Stimulated activated CD8-positive, alpha-beta memory T cell treated with anti-CD3 and anti-CD28 coated beads, Interleukin-7, amount 100 ng/mL, for 1 hour (primary cell): ENCODE results near the gene CNOT11.
"Not testable (repeated sequence)": the region's sequence is repeated elsewhere in the genome, so short reads cannot be mapped to it uniquely, and the experiment has no call there.

Experiments used
- DNase-seq, 2 donors: peaks; one replicate each; pipeline ENCODE4 v3.0.0-alpha.2; 2020; ENCODE audit warnings: low read depth in 2 of 2

Gene CNOT11

DNA sequence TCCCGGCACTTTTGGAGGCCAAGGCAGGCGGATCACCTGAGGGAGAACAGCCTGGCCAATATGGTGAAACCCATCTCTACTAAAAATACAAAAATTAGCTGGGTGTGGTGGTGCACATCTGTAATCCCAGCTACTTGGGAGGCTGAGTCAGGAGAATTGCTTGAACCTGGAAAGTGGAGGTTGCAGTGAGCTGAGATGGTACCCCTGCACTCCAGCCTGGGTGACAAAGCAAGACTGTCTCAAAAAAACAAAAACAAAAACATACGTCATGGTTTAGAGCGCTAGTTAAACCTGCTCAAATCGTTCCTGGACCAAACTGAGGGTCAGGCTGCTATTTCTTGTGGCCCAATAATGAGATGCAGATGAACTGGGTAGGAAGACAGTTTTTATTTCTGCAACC is 7.2 kb upstream of the CNOT11 start:
- DNase-seq, result not testable (repeated sequence)

DNA sequence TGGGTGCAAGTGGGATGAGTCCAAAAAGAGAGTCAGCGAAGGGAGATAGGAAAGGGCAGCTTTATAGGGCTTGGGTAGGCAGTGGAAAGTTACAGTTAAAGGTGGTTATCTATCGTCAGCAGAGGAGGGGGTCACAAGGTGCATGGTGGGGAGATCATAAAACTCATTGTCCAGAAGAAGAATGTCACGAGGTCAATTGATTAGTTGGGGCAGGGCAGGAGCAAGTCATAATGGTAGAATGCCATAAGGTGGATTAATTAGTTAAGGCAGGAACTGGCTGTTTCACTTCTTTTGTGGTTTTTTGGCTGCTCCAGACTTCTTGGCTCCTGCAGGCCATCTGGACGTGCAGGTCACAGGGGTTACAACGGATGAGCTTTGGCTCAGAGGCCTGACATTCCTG is 3.9 kb upstream of the CNOT11 start:
- not testable (repeated sequence) for DNase-seq

DNA sequence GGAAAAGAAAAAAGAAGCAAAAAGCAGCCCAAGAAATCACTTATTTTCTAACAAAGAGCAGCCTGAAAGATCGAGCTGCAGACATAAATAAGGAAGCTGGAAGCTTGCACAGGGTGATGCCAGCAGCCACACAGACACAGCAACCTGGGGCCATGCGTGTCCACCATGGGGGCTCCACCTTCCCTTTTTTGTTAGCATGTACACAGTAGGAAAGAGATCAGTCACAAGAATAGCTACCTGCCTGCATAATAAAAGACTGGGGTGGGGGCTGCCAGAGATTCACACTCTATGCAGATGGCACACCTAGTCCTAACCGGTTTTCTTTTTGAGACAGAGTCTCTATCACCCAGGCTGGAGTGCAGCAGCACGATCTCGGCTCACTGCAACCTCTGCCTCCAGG is 2.9 kb upstream of the CNOT11 start:
- DNase-seq, result no peak

DNA sequence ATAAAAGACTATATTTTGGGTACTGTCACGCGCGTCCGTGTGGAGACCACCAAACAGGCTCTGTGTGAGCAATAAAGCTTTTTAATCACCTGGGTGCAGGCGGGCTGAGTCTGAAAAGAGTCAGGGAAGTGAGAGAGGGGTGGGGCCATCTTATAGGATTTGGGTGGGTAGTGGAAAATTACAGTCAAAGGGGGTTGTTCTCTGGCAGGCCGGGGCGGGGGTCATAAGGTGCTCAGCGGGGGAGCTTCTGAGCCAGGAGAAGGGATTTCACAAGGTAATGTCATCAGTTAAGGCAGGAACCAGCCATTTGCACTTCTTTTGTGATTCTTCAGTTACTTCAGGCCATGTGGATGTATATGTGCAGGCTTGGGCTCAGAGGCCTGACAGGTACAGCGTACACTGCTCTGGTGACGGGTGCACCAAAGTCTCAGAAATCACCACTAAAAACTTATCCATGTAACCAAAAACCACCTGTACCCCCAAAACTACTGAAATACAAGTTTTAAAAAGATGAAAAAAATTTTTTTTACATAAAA is 1.4 kb upstream of the CNOT11 start:
- not testable (repeated sequence) for DNase-seq

DNA sequence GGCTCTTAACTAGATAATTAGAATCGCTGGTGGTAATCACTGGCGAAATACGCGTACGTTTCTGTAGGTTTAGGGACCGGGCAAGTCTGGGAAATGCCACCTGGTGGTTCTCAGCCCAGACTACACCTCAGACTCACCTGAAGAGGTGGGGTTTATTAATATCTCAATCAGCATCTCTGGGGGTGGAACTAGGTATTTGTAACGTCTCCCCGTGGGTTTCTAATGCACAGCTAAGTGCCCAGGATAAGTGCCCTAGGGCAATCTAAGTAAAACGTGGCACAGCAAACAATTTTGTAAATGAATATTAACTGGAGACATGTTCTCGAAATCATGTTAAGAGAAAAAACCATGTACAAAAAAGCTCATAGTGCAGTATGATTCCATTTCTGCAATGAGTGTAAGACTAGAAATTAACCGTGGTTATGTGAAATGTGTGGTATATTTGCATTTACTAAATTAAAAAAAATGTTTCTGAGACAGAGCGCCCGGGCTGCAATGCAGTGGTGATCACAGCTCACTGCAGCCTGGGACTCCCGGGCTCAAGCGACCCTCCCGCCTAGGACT is 760 bp upstream of the CNOT11 start:
- DNase-seq, result no peak

DNA sequence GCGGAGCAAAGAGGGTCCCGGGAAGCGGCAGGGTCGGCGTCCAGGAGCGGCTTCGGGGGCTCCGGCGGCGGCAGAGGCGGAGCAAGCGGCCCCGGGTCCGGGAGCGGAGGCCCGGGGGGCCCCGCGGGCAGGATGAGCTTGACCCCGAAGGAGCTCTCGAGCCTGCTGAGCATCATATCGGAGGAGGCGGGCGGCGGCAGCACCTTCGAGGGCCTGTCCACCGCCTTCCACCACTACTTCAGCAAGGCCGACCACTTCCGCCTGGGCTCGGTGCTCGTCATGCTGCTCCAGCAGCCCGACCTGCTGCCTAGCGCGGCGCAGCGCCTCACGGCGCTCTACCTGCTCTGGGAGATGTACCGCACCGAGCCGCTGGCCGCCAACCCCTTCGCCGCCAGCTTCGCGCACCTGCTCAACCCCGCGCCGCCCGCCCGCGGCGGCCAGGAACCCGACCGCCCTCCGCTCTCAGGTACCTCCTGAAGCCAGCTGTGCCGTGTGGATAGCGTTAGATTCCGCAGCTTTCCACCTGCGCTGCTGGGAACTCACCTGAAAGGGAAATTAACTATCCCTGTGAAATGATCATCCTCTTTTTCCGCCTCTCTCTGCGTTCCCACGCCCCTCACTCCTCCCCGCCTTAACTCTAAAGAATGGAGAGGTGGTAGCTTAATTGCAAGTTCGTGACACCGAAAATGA is 472 bp downstream of the CNOT11 start:
- DNase-seq, result peak; percentile 45 to 51

DNA sequence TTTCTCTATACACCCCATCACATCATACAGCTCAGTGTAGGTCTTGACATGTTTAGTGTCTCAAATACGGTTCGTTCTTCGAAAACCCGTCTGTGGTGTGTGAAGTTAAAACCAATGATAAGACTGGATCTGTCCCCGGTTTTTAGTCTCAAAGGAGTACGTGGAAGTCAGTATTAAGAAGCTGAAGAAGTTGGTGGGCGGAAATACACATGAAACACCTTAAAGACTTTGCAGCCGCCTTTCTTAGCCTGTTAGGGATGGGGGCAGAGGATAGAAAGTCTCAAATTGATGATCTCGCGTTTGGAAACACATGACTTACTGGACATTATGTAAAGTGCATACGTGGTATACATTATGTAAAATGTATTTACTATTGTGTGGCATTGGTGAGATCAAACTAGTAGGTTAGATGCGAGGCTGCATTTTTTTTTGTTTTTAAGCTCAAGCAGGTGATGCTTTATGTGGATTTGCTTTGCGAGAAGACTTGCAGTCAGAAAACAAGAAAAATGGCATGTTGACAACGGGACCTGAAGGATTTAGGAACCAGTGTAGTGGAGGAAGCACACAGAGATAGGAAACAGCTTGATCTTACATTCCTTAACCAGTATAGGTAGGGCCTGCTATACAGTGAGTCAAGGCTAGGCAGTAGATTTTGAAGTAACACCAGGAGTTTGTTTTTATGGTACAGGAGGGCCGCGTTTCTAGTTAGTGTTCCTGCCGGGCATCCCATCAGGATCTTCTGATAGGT is 1.2 kb downstream of the CNOT11 start:
- DNase-seq, result no peak

DNA sequence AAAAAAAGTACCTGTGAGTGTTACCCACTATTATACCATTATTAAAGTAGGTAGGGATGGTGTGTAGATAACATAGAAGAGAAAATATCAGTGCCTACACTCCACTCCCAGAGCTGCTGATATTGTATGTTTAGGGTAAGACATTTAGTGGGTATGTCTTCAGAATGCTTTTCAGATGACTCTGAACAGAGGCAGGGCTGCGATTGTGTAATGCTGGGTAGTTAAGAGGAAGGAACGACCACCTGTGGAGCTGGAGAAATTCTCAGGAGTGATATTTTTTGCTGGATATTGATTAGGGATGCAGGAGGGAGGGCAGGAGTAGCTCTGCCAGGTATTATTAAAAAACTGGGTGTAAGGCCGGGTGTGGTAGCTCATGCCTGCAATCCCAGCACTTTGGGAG is 2.8 kb downstream of the CNOT11 start:
- no peak for DNase-seq

DNA sequence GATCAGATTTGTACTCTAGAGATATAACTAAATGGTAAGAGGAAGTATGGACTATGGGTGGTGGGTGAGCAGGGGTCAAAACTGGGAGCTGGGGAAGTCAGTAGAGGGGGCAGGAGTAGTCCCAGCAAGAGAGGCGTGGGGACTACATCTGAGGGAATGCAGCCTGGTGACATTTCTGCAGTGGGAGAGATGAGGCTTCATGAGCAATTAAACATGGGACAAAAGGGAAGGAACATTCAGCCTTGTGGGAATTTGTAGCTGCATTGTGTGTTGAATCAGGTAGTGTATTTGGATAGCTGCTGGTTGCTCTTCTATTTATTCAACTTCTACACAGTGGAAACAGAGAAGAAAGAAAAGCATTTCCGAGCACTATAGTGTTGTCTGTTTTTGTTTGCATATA is 3.6 kb downstream of the CNOT11 start:
- no peak for DNase-seq

DNA sequence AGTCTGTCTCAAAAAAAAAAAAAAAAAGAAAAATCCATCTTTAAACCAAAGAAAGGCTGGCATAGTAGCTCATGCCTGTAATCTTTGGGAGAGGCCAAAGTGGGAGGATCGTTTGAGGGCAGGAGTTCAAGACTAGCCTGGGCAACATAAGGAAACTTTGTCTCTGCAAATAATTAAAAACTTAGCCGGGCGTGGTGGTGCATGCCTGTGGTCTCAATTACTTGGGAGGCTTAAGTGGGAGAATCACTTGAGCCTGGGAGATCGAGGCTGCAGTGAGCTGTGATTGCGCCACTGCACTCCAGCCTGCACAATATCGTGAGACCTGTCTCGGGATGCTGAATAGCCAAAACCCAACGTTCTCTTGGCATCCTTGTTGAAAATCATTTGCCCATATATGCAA is 6.1 kb downstream of the CNOT11 start:
- no peak for DNase-seq

DNA sequence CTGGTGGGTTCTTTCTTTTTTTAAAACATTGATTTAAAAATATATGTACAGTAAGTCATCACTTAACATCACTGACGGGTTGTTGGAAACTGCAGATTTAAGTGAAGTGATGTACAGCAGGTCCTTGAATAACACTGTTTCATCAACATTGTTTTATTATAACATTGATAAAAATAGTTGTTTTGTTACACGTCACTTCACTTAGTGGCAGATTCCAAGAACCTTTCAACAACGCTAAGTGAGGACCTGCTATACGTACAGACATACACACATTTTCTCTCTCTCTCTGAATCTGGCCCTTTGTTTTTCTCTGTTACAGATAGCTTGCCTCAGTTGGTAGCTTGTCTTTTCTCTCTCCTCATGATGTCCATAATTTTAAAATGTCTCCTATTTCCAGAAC is 9.5 kb downstream of the CNOT11 start:
- DNase-seq, result no peak

DNA sequence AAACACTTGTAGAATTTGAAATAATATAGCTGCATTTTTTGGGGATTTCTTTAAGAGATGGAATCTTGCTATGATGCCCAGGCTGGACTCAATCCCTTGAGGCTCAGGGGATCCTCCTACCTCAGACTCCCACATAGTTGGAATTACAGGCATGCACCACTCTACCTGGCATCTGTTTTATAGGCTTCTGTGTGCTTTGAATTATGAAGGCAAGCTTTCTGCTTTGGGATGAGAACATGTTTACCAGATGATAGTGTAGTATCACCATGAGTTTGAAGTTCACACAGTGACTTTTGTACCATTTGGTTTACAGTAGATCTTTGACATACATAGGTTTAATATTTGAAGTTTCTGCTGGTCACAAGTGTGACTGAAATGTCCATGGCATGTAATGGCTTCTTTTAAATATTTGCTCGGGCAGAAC is 10.7 kb downstream of the CNOT11 start:
- no peak for DNase-seq

DNA sequence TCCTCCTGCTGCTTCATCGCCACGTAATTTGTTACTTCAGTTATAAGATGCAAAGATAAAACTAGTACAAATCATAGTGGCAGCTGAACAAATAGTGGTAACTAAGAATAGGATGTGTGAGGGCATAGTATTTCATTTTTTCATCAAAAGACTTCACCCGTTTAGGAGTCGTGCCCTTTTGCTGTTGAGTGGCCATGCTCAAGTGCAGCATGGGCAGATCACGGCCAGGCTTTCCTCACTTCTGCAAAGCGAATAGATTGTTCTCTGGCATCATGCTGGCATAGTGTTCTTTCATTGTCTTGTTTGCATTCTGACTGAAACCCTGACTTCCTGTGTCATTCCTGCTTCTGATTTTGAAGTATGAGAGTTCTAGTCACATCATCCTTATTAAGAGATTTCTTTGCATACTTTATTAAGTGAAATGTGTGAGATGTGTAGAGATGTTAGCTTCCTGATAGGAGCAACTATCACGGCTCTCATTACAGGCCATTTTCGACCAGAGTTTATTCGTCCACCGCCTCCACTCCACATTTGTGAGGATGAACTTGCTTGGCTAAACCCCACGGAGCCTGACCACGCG is 11.8 kb downstream of the CNOT11 start:
- no peak for DNase-seq

DNA sequence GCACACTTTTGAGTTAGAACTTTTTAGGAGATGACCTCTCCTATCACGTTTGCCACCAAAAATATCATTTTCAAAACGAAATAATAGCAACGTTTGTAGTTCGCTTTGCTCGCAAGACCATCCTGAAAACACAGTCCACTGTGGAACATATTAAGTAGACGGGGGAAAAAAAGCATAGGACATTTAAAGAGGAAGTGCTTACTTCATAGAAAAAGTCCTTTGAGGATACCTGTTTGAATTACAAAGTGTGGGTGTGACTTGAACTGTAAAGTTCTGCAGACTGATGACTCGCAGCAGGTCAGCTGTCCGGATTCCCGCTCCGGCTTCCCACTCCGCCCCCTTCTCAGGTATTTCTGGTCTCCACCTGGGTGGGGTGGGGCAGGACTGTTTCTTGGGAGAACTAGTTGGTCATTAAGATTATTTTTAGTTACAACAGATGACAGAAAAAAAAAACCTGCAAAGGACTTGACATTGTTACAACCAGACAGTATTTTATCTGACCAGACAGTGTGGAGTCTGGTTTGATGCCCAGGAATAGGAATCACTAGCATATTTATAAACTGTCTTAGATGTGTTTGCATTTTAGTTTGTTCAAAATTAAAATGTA is 13.3 kb downstream of the CNOT11 start:
- no peak for DNase-seq

DNA sequence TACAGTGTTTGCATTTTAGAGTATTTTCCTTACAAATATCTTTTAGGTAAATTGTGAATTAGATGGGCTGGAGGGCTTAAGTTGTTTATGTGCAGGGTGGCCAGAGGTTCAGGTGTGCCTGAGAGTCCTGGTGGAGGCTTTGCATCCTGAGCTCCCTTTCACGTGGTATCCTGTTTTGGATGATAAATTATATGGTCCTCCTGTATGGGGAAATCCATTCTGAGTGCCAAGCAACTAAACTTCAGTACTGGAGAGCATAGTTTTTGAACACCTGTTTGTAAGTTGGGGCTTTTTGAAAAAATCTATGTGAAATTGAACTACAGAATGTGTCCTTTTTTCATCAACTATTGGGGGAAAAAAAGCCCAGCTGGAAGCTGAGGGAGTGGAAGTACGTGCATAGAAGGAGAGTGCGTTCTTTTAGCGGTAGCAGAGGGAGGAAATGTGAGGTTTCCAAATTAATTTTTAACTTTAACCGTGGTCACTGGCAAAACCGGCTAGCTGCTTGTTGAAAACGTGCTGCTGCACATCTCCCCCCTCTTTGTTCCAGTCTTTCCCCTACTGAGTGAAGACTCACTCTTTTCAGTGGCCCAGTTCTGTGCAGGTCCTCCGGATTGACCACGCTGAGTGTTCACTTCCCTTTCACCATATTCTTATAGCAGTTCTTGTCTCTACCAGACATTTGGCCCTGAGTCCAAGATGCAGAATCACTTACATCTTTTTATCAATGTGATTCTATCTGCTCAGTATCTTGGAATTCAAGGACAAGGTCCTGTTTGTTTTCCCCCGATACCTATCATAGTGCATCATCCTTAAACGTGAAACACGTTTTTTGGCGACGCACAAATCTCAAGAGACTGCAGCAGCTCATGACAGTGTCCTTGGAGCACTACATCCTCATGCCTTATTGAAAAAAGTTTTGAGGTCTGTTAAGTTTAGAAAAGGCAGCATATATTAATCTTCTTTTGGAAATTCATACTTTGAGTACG is 15.3 kb downstream of the CNOT11 start:
- no peak for DNase-seq

DNA sequence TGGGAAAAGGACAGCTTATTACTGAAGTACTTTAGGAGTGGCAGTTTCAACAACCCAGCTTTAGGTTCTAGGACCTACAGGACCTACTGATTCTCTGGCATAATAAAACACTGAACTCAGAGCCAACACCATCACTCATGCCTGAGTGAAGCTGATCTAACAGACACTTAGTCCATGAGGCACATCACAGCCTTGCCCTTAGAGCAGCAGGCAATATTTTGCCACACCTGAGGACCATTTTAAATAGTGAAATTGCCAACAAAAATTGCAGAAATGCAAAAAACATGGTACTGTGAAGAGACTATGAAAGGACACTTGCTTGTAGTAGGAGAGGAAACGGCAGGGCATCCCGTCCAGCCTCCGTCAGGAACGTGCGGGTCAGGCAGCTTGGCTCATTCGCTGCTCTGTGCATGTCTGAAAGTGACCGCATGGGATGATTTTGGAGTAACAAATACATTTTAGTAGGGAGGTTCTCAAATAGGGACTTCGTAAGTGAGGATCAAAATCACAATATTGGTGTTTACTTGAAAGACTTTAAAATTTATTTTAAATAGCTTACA is 18.1 kb downstream of the CNOT11 start:
- DNase-seq, result no peak

DNA sequence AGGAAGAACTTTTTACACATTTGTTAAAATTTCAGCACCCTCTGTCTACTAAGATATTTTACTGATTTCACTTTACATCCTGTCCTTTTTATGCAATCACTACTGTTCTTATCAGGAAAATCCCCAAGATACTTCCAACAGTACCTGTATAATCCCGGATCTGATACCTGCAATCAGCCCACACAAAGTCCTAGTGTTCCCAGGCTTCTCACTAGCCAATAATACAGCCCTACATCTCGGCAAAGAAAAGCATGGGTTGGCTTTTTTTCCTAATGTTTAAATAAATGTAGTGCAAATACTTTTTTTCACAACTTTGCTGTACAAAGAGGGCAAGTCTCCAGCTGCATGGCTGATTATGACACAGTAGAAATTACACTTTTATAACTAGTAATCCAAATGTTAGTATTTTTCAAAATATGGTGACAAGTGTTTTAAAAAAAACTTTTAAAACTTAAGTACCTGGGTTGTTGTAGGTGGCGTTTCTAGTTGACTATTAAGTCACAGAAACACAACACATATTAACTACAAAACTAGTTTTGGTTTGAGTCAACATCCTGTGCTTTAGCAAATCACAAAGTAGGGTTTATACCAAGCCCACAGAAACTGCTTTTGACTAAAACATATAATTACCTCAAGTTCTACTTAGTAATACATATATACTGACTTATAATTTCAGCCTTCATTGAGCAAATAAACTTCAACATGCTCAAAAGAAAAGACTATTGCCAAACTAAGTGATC is 19.5 kb downstream of the CNOT11 start:
- DNase-seq, result no peak

DNA sequence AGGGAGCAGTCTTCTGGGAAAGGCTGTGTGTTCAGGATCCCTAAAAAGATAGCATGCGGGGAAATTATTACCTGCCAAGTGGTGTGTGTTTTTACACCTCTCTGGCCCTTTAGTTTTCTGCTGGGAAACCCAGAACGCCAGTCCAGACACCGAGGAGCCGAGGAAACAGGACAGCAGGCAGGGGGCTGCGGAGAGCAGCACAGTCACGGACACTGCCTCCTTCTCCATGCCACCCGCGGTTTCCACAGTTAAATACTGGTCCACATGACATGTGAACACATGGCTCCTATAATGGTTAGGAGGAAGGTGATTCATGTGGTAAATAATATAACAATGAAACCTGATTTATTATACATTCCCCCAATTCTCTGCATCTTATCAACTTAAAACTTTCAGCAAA is 20.4 kb downstream of the CNOT11 start:
- no peak for DNase-seq

DNA sequence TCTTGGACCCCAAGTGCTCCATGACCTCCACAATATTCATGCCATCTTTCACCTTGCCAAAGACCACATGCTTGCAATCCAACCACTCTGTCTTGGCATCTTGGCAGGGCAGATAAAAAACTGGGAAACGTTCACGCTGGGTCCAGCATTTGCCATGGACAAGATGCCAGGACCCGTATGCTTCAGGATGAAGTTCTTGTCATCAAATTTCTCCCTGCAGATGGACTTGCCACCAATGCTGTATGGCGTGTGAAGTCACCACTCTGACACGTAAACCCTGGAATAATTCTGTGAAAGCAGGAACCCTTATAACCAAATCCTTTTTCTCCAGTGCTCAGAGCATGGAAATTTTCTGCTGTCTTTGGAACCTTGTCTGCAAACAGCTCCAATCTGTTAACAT is 21.5 kb downstream of the CNOT11 start:
- DNase-seq, result no peak

DNA sequence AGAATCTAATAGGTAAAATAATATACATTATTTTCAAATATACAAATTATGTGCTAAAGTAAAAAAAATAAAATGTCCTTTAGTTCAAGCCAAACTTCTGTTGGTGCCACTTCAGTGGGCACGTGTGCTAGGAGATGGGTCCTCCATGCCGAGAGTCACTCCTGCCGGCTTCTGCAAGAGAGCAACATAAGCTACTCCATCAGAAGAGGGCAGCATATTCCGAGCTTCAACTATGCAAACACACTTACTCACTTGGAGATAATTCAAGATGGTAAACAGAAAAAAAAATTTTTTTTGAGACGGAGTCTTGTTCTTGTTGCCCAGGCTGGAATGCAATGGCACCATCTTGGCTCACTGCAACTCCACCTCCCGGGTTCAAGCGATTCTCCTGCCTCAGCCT is 24.4 kb downstream of the CNOT11 start:
- DNase-seq, result no peak
